ENCODE data around the gene CACNA2D4.

The CACNA2D4 gene

DNA sequence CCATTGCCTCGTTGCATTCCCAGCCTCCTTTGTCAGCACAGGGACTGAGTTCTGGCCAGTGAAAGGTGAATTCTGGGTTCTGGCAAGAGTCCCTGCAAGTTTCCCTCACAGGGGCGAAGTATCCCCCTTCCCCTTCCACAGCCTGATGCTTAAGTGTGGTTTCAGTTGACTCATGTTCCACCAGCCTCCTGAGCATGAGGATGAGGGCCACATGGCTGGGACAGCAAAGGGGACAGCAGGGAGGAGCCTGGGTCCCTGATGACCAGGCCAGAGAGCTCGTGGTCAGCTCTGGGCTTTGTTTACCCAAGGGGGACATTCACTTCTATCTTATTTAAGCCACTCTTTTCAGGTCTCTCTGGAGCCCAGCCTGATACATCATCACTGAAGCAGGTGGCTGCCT, 36.5 kb downstream of the CACNA2D4 start:
- intact Hi-C loops (cut with DNase I) = no loop called here
- DNase-seq = no peak

DNA sequence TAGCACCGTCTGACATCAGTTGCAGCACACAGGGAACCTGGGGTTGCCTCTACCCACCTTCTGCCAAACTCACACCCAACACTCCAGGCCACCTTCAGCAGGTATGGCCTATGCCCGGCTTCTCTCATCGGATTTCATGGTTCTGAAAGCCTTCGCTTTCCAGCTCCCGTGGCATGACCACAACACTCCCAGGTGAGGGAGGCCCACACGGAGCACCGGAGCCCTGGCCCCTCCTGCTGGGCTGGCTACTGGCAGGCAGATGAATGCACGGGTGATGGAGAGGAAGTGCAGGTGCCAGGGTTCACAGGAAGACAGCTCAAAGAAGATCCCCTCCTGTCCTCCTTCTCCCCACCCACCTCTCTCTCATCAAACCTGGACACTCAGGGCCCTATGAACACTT, 37.2 kb downstream of the CACNA2D4 start:
- intact Hi-C loops (cut with DNase I) = no loop called here
- no peak for DNase-seq

- DNase-seq = peak in 1 of 42 donors; percentile 21
- intact Hi-C loops (cut with DNase I) = no loop called here
These were observed 37.6 kb downstream of the CACNA2D4 start for GRCh38 chr12:1880876-1881275.

DNA sequence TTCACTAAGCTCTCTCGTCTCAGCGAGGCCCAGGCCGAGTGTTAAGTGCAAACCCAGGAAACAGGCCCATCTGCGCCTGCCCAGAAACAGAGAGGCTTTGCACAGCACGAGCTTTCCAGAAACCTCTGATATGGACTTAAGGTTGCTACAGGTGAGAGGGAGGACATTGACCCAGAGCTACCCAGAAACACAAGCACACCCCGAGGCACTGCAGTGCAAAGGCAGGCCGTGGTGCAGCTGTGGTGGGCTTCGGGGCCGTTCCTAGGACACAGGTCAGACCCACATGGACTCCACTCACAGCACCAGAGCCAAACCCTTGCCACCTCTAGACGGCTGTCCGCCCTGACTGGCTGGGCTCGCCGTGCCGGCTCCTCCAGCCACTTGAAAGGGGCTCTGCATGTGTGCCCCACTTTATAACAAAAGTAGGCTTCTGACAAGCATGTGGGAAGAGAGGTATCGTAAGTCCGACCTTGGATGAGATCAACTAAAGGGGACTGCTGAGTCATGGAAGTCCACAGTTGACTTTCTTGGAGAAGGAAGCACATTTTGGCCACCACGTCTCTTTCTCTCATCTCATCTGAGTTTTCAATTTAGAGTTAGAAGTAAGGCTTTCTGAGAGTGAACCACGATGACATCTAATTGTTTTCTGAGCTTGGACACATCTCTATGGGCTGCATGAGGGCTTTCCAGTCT, 38.2 kb downstream of the CACNA2D4 start:
- peak in 1 of 42 donors; percentile 22 for DNase-seq
- intact Hi-C loops (cut with DNase I) = no loop called here

- DNase-seq = peak in 1 of 42 donors; percentile 12
- intact Hi-C loops (cut with DNase I) = no loop called here
These were observed 38.8 kb downstream of the CACNA2D4 start for GRCh38 chr12:1879633-1880032.

GRCh38 chr12:1878695-1879094, 39.8 kb downstream of the CACNA2D4 start:
- DNase-seq = peak in 1 of 42 donors; percentile 29
- intact Hi-C loops (cut with DNase I) = no loop called here

GRCh38 chr12:1878214-1878613, 40.2 kb downstream of the CACNA2D4 start:
- intact Hi-C loops (cut with DNase I) = no loop called here
- DNase-seq = peak in 1 of 42 donors; percentile 30

DNA sequence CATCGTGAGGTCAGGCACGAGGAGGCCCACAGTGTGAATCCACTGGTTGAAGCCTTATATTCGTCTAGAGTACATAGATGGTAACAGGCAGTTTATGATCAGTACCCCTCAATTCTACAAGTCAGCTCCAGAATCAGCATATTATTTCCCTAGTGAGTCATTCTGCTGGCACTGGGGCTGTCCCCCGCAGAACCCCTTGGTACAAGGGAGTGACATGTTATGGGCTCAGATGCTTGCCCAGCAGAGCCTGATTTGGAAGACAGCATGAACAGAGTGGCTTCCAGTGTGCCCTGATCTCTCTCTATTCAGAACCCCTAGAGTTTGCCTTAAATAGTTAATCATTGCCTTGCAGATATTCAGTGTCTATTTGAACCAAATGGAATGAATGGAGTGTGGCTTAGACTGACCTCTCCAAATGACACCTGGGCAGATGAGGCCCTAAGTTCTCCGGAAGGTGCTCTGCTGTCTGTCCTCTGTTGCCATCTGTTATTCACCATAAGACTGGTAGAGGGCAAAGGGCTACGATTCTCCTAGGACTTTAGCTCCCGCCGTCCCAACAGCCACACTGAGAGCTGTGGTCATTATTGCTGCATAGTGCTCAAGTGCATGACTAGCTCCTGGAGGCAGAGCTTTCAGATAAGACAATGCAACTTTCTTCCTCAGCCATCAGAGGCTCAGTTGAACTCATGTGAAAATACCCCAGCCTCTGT, 41.1 kb downstream of the CACNA2D4 start:
- peak in 1 of 42 donors; percentile 16 for DNase-seq
- intact Hi-C loops (cut with DNase I) = no loop called here

DNA sequence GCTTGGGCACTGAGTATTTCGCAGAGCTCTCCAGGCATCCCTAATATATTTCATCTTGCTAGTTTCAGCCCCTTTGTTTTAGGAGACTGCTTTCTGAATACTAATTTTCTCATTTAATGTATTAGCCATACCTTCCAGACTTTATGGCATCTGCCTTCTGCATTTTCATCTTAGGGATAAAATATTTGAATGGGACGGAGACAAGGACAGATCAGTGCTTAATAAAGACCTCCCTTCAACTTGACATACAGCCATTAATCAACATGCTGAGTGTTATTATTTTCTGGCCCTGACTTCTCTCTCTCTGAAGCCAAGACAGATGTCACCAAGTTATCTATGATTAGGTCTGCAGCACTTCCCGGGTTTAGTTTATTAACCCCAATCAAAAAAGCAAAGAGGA, 42.4 kb downstream of the CACNA2D4 start:
- intact Hi-C loops (cut with DNase I) = no loop called here
- DNase-seq = no peak

DNA sequence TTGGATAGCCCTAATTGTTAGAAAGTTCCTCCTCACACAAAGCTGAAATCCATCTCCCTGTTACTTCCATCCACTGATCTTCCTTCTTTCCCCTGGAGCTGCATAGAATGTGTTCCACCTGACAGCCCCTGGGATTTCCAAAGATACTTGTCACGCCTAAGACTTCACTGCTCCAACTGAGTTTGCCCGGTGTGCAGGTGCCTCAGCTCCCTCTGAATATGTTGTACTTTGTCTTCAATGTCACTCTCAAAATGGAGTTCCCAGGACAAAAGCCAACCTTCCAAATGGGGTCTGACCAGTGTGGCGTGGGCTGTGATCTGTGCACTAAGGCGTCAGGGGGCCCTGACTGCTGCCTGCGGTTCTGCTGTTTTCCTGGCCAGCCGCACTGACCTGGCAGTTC, 42.8 kb downstream of the CACNA2D4 start:
- intact Hi-C loops (cut with DNase I) = no loop called here
- DNase-seq = no peak

- intact Hi-C loops (cut with DNase I) = no loop called here
These were observed 44.6 kb downstream of the CACNA2D4 start for GRCh38 chr12:1873531-1874510.

DNA sequence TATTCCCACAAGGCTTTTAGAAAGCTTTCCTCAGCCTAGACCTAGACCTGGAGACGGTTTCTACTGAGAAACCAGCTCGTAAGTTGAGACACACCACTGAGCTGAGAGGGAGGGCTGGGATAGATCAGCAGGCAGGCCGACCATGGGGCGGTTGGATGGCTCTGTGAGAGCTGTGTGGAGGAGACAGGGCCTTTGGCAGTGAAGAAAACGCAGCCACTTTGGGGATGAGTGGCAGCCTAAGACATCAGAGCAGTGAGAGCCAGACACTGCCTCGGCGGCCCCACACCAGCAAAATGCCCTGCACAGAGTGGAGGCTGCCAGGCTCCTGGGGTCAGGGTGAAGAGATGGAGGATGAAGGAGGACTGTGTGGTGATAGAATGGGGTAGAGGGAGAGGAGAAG, 46.0 kb downstream of the CACNA2D4 start:
- intact Hi-C loops (cut with DNase I) = no loop called here
- DNase-seq = no peak

More at GRCh38 chr12:1873531-1874510, 44.6 kb downstream of the CACNA2D4 start:
- peak in 1 of 42 donors; percentile 35 for DNase-seq

GRCh38 chr12:1872001-1872400, 46.5 kb downstream of the CACNA2D4 start:
- intact Hi-C loops (cut with DNase I) = no loop called here
- peak in 1 of 42 donors; percentile 37 for DNase-seq

DNA sequence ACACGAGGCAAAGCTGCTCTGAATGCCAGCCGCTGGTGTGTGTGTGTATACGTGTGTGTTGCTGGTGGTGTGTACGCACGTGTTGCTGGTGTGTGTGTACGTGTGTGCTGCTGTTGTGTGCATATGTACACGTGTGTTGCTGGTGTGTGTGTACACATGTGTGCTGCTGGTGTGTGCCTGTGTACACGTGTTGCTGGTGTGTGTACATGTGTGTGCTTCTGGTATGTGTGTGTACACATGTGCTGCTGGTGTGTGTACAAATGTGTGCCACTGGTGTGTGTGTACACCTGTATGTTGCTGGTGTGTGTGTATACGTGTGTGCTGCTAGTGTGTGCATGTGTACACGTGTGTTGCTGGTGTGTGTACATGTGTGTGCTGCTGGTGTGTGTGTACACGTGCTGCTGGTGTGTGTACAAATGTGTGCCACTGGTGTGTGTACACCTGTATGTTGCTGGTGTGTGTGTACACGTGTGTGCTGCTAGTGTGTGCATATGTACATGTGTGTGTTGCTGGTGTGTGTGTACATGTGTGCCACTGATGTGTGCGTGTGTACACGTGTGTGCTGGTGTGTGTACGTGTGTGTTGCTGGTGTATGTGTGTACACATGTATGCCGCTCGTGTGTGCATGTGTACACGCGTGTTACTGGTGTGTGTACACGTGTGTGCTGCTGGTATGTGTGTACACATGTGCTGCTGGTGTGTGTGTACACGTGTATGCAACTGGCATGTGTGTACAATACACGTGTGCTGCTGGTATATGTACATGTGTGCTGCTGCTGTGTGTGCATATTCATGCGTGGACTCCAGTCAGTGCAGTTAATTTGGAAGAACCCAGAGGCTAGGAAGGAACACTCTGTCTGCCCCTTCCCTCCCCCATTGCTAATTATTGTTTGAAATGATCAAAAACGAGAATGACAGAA, 47.2 kb downstream of the CACNA2D4 start:
- DNase-seq = peak in 1 of 42 donors; percentile 17
- intact Hi-C loops (cut with DNase I) = no loop called here

DNA sequence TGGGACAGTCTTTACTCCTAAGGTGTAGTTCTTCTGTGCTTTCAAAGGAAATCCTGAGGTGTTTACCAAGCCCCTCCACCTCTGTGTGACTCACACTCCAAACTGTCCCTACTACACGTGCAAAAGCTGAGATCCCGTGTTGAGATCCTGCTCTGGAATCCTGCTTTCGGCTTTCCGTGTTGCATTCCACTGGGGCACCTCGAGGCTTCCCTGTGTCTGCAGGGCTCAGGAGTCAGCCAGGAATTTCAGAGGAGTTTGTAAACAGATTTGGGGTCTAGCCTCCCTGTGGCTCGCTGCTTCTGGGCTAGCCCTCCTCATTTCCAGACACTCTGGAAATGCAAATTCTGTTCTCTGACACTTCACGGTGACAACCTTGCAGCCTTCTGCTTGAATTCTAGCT, 48.4 kb downstream of the CACNA2D4 start:
- intact Hi-C loops (cut with DNase I) = no loop called here
- peak in 1 of 42 donors; percentile 8 for DNase-seq

GRCh38 chr12:1869145-1869544, 49.3 kb downstream of the CACNA2D4 start:
- peak in 1 of 42 donors; percentile 3 for DNase-seq
- intact Hi-C loops (cut with DNase I) = no loop called here

GRCh38 chr12:1865284-1865866, 53.1 kb downstream of the CACNA2D4 start:
- no peak for DNase-seq
- intact Hi-C loops (cut with DNase I) = no loop called here

GRCh38 chr12:1864867-1865266, 53.6 kb downstream of the CACNA2D4 start:
- intact Hi-C loops (cut with DNase I) = no loop called here

More at GRCh38 chr12:1864867-1865266, 53.6 kb downstream of the CACNA2D4 start:
- no peak for DNase-seq
